GM18868 (cell line): Measurements from ENCODE around the gene XXYLT1.

Source experiments
- ATAC-seq: cut with Tn5 transposase; IDR thresholded peaks from one replicate; pipeline ENCODE4 v1.9.1; 2021; ENCODE audit warnings: mild to moderate bottlenecking, moderate library complexity; ENCODE audit not compliant: unreplicated experiment

The XXYLT1 gene

DNA sequence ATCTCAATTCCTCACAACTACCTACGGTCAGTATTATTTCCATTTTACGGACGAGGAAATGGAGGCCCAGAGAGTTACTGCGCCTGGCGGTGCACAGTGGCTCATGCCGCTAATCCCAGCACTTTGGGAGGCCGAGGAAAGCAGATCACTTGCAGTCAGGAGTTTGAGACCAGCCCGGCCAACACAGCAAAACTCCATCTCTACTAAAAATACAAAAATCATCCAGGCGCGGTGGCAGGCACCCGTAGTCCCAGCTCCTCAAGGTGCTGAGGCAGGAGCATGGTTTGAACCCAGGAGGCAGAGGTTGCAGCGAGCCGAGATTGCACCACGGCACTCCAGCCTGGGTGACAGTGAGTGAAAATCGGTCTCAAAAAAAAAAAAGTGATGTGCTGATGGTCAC is 187.3 kb downstream of the XXYLT1 start:
- no peak for ATAC-seq

GRCh38 chr3:195082811-195083210 is 188.1 kb downstream of the XXYLT1 start:
- ATAC-seq = no peak

DNA sequence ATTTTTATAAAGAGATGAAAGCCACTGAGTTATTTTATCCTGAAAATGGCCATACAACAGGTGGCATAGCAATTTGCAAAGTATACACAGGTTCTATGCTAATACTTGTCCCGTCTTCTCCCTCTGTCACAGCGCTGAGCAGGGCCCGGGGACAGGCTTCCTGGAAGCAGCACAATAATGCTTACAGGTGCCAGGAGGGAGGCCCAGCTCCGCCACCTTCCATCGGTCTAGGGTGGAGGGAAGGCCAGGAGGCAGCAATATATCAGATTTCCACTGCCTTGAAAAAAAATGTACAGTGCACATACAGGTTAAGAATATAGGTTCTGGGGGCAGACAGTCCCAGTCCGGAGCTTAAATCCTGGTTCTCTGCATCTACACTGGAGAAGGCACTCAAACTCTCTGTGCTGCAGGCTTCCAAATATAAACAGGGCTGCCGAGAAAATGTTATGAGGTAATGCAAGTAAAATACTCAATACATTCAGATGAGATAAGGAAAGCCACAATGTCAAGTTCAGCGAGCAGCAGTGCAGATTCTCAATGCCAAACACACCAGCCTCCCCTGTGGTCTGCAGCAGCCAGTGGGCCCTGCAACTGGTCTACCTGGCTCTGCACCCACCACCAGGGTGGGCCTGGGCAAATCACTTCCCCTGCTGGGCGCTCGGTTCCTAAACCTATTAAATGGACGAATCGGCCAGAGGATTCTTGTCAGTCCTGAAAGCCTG is 189.6 kb downstream of the XXYLT1 start:
- no peak for ATAC-seq

DNA sequence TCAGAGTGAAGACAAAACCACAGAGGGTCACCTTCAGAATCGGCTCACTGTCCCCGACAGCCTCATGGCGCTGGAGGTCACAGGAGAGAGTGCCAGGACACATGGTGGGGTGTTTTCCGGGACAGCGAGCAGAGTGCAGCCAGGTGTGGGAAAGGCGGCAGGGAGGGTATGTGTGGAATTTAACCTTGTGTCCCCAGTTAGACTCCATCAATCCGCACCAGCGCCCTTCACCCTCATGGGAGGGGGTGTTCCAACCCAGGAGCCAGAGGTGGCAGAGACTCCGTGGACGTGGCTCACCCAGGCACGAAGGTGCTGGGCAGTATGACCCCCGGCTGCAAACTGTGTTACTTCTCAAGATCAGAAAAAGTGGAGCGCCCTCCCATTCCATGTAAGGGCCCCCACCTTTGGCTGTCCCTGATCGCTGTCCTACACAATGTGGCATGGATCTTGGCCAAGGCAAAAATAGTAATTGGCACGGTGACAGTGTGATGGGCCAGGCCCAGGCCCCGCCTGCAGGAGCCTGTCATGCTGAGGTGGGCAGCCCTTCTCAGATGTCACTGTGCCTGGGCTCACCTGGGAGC is 190.3 kb downstream of the XXYLT1 start:
- ATAC-seq = no peak

GRCh38 chr3:195080125-195080524 is 190.8 kb downstream of the XXYLT1 start:
- no peak for ATAC-seq

DNA sequence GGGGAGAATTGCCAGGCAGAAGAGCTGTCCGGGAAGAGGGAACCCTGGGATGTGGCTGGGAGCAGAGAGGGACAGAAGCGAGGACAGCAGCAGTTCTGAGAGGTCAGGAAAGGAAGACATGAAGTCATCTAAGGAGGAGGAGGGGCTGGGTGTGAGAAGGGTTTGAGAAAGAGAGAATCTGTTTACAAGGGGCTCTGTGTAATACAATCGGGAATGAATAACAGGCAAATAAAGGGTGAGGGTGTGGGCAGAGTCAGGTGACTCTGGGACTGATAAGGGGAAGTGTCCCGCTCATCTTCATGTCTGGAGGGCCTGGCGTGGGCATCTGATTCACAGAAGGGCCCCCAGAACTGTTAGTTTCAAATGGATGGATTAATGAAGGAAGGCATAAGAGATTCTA is 191.3 kb downstream of the XXYLT1 start:
- ATAC-seq = no peak

DNA sequence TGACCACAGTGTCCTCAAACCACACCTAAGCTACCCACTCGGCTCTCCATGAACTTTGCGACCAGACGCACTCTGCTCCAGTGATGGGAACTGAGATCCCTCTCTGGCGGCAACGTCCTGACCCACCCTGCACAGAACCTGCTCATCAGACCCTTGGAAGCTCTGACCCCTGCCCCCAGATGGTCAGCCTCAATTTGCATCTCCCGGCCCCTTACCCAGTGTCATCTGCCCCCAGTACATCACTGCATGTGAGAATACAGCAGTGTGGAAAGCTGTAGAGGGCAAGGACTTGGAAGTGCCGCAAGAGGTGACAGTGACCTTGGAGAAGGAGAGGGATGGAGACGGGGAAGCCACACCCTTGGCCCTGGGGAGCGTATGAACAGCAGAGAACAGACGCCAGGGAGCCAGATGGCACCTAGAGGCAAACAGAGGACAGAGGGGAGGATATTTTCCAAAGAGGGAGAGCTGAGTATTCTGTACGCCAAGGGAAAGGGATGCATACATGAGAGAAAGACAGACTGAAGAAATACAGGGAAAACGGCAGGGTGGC is 192.0 kb downstream of the XXYLT1 start:
- ATAC-seq = no peak

GRCh38 chr3:195077611-195078540 is 193.1 kb downstream of the XXYLT1 start:
- ATAC-seq = no peak

- no peak for ATAC-seq
These were observed 193.9 kb downstream of the XXYLT1 start for GRCh38 chr3:195076981-195077610.

DNA sequence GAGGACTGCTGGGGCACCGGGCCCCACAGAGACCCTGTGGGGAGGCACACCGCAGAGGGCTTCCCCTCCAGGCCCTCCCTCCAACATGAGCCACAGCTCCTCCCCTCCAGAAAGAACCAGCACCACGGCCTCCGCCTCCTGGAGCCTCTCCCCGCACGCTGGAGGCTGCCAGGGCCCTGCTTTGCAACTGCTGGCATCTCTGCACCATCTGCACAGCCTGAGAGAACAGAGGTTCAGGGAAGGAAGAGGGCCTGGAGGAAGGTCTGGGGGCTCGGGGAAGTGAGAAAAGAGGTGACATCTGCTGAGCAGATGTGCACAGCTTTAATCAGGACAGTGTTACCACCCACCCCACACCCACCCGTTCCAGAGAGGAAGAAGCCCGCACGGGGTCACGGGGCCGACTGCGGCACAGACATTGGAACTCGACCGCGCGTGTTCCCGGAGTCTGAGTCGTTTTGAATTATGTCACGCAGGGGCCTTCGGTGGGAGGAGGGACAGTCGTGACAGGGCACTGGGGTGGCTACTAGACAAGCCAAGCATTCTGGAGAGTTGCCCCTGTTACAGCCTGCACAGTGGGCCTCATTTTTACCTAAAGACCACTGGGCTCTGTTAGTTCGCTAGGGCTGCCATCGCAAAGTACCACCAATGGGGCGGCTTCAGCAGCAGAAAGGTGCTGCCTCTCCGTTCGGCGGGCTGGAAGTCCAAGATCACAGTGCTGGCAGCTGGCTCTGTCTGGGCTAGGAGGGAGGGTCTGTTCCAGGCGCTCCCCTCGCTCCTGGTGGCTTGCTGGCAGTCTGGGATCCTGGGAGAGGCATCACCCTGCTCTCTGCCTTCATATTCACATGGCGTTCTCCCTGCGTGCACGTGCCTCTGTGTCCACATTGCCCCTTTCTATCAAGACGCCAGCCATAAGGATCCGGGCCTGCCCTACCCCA is 194.8 kb downstream of the XXYLT1 start:
- ATAC-seq = no peak

DNA sequence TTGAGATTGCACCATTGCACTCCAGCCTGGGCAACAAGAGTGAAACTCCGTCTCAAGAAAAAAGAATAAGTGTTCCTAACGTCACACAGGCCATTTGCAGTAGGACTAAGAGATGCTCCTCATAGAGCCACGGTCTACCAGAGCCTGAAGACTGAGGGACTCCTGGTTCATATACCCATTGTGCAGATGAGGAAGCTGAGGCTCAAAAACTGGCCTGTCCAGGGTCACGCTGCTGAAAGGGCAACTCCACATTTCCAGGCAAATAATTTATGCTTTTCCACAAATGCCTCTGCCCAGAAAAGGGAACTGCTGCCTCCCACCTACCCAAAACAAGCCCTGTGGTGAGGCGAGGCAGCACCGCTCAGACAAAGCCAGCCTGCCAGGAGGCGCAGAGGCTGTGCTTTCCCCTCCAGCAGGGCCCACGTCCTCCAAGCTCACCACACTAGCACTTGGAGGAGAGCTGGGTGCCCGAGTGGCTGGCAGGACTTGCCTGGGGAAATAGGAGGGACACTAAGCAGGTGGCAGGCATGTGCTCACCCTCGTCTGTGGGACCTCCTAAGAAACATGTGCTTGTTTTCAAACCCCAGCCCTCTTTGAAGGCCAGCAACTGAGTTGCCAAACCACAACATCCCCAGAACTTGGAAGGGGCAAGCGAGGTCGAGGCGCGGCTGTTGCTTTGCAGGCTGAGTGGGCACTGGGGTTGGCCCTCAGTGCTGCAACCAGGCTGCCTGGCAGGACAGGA is 195.6 kb downstream of the XXYLT1 start:
- ATAC-seq = no peak

GRCh38 chr3:195073866-195074860 is 196.8 kb downstream of the XXYLT1 start:
- ATAC-seq = no peak

GRCh38 chr3:195072916-195073564 is 197.9 kb downstream of the XXYLT1 start:
- no peak for ATAC-seq

GRCh38 chr3:195071916-195072820 is 198.8 kb downstream of the XXYLT1 start:
- ATAC-seq = no peak

GRCh38 chr3:195071011-195071728 is 199.8 kb downstream of the XXYLT1 start:
- ATAC-seq = no peak

DNA sequence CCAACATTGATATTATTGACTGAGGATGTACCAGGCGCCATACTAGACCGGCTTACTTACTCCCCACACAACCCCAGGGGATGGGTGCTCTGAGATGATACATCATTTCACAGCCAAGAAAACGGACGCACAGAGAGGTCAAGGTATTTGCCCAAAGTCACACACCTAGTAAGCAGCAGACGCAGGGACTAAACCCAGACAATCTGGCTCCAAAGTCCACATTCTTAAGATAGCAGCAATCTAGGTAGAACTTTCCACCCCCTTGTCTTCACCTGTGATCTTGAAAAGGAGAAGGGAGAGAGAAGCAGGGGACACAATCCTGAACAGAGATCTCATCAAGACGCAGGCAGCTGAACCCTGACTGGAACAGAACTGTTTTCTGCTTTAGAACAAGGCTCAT is 200.6 kb downstream of the XXYLT1 start:
- no peak for ATAC-seq
